GM12865 (cell line): ENCODE data around the gene ZNF701.
"Not testable (repeated sequence)": the region's sequence is repeated elsewhere in the genome, so short reads cannot be mapped to it uniquely, and the experiment has no call there.

Experiments used
- DNase-seq: peaks from one replicate; pipeline ENCODE4 v3.0.0; 2010; ENCODE audit warnings: low read depth
- H3K4me3 ChIP-seq: 2 replicates; pipeline ENCODE4 v1.5.1; 2011; ENCODE audit warnings: mild to moderate bottlenecking, low read depth, low read length, control low read depth
- TF ChIP-seq, protein P1 (sequence below): IDR thresholded peaks from 2 replicates; pipeline ENCODE4 v1.5.1; 2011; ENCODE audit warnings: low read length, control low read depth, low read depth, inconsistent platforms; ENCODE audit not compliant: insufficient read depth; ENCODE audit errors: missing control alignments

ZNF701 gene

DNA sequence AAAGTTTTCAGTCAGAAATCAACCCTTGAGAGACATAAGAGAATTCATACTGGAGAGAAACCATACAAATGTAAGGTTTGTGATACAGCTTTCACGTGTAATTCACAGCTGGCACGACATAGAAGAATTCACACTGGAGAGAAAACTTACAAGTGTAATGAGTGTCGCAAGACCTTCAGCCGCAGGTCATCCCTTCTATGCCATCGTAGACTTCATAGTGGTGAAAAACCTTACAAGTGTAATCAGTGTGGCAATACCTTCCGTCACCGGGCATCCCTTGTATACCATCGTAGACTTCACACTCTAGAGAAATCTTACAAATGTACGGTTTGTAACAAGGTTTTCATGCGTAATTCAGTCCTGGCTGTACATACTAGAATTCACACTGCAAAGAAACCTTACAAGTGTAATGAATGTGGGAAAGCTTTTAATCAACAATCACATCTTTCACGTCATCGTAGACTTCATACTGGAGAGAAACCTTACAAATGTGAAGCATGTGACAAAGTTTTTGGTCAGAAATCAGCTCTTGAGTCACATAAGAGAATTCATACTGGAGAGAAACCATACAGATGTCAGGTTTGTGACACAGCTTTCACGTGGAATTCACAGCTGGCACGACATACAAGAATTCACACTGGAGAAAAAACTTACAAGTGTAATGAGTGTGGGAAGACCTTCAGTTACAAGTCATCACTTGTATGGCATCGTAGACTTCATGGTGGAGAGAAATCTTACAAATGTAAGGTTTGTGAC, 15.7 kb upstream of the ZNF701 start:
- TF ChIP-seq, protein P1, sequence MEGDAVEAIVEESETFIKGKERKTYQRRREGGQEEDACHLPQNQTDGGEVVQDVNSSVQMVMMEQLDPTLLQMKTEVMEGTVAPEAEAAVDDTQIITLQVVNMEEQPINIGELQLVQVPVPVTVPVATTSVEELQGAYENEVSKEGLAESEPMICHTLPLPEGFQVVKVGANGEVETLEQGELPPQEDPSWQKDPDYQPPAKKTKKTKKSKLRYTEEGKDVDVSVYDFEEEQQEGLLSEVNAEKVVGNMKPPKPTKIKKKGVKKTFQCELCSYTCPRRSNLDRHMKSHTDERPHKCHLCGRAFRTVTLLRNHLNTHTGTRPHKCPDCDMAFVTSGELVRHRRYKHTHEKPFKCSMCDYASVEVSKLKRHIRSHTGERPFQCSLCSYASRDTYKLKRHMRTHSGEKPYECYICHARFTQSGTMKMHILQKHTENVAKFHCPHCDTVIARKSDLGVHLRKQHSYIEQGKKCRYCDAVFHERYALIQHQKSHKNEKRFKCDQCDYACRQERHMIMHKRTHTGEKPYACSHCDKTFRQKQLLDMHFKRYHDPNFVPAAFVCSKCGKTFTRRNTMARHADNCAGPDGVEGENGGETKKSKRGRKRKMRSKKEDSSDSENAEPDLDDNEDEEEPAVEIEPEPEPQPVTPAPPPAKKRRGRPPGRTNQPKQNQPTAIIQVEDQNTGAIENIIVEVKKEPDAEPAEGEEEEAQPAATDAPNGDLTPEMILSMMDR = no peak
- no peak for DNase-seq
- H3K4me3 ChIP-seq = no peak overlapping the region

DNA sequence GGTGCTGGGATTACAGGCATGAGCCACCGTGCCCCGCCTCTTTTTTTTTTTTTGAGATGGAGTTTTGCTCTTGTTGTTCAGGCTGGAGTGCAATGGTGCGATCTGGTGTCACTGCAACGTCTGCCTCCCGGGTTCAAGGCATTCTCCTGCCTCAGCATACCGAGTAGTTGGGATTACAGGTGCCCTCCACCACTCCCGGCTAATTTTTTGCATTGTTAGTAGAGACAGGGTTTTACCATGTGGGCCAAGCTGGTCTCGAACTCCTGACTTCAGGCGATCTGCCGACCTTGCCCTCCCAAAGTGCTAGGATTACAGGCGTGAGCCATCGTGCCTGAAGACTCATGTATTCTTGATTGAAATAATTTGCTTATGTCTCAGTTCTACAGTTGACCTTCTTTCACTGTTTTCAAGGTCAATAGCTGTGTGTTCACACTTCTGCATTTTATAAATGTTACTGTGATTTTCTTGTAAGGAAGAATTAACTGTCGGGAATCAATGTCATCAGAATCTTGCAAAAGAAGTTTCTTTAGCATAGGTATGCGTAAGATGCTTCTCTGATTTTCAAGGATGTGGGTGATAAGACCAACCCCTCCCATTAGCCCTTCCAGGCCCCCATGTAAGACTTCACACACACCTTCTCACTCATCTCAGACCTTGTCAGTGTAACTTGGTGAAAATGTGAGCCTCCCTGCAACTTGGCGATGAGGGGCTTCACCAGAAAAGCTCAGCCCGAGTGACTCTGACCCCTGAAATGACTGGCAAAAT, 12.7 kb upstream of the ZNF701 start:
- DNase-seq = no peak
- no peak overlapping the region for H3K4me3 ChIP-seq
- TF ChIP-seq, protein P1 = no peak

DNA sequence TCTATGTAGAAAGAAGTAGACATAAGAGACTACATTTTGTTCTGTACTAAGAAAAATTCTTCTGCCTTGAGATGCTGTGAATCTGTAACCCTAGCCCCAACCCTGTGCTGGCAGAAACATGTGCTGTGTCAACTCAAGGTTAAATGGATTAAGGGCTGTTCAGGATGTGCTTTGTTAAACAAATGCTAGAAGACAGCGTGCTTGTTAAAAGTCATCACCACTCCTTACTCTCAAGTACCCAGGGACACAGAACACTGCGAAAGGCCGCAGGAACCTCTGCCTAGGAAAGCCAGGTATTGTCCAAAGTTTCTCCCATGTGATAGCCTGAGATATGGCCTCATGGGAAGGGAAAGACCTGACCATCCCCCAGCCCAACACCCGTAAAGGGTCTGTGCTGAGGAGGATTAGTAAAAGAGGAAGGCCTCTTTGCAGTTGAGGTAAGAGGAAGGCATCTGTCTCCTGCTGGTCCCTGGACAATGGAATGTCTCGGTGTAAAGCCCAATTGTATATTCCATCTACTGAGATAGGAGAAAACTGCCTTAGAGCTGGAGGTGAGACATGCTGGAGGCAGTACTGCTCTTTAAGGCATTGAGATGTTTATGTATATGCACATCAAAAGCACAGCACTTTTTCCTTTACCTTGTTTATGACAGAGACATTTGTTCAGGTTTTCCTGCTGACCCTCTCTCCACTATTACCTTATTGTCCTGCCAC, 11.2 kb upstream of the ZNF701 start:
- not testable (repeated sequence) for H3K4me3 ChIP-seq, DNase-seq

DNA sequence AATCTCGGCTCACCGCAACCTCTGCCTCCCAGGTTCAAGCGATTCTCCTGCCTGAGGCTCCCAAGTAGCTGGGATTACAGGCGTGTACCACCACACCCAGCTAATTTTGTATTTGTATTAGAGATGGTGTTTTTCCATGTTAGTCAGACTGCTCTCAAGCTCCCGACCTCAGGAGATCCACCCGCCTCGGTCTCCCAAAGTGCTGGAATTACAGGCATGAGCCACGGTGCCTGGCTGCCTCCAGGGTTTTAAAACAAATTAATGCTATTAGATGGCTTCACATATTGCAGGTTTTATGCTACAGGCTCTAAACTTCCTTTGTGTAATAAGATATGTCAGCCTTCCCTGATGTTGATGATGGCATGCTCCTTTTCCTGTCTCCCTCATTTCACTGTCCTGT, 8.5 kb upstream of the ZNF701 start:
- not testable (repeated sequence) for DNase-seq

DNA sequence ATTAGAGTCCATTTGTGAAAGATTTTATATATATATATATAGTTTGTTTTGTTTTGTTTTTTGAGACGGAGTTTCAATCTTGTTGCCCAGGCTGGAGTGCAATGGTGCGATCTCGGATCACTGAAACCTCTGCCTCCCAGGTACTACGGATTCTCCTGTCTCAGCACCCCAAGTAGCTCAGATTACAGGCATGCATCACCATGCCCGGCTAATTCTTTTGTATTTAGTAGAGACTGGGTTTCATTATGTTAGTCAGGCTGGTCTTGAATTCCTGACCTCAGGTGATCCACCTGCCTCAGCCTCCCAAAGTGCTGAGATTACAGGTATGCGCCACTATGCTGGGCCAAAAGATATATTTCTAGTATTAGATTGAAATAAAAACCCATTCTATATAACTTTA, 4.0 kb upstream of the ZNF701 start:
- no peak overlapping the region for H3K4me3 ChIP-seq
- TF ChIP-seq, protein P1 = no peak
- DNase-seq = no peak

More for the DNA sequence above, 8.5 kb upstream of the ZNF701 start:
- not testable (repeated sequence) for H3K4me3 ChIP-seq

DNA sequence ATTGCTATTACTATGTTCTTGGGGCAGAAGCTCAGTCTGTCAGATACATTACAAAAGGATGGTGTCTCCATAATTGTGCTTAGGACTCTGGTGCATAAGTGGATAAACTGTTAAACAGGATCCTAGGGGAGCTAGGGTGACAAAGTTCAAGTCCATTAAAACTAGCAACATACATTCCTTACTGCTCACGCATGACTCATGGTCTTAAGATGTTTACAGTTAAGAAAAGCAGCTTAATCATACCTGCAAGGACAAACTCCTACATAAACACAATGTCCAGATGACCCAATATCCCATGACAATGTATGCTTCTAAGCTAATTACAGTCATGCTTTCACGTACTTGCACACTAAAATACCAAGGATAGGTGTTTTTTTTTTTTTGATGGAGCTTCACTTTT, 3.5 kb upstream of the ZNF701 start:
- H3K4me3 ChIP-seq = no peak overlapping the region
- DNase-seq = no peak
- TF ChIP-seq, protein P1 = no peak

DNA sequence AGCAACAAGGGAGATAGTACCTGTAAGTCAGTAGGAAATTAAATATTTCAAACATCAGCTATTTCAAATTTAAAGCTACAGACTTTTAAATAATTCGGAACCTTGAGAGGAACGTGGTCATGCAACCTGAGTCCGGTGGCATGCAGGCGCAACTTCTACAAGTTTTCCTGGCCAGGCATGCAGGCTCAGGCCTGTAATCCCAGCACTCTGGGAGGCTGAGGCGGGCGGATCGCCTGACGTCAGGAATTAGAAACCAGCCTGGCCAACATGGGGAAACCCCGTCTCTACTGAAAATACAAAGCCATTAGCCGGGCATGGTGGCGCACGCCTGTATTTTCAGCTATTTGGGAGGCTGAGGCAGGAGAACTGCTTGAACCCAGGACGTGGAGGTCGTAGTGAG, 2.2 kb upstream of the ZNF701 start:
- no peak overlapping the region for H3K4me3 ChIP-seq
- TF ChIP-seq, protein P1 = no peak
- DNase-seq = no peak

DNA sequence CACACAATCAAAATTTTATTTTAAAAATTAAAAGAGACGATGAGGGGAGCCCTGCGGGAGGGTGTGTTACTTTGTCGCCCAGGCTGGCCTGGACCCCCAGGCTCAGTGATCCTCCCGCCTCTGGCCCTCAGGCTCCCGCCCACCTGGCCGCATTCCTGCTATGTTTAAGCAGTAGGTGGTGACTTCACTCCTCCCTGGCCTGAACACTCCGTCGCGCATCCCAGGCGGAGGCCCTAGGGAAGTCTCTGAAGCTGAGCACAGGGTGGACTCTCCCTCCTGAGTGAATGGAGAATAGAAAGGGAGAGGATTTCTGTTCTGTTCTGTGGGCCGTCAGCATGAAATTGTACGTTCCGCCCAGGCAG, 468 bp upstream of the ZNF701 start:
- H3K4me3 ChIP-seq = peak overlapping the region; percentile 62
- not testable (repeated sequence) for DNase-seq
